Measurements from ENCODE around the gene SESTD1. TPM values are rescaled to one million over a fixed set of nuclear protein-coding genes. Genes with fewer than 3 reads are reported as not detected.

SESTD1 gene
- polyA plus RNA-seq, 1 donor: 95.7 TPM

GRCh38 chr2:179193759-179194394 is 70.8 kb downstream of the SESTD1 start:
- no peak for DNase-seq

DNA sequence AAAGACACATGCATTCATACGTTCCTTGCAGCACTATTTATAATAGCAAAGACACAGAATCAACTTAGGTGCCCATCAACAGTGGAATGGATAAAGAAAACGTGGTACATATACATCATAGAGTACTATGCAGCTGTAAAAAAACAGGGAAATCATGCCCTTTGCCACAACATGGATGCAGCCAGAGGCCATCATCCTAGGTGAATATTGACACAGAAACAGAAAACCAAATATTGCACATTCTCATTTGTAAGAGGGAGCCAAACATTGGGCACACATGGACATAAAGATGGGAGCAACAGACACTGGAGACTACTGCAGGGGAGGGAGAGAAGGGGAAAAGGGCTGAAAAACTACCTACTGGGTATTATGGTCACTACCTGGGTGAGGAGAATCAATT is 73.5 kb downstream of the SESTD1 start:
- no peak for DNase-seq

GRCh38 chr2:179186126-179186525 is 78.5 kb downstream of the SESTD1 start:
- no peak for DNase-seq

DNA sequence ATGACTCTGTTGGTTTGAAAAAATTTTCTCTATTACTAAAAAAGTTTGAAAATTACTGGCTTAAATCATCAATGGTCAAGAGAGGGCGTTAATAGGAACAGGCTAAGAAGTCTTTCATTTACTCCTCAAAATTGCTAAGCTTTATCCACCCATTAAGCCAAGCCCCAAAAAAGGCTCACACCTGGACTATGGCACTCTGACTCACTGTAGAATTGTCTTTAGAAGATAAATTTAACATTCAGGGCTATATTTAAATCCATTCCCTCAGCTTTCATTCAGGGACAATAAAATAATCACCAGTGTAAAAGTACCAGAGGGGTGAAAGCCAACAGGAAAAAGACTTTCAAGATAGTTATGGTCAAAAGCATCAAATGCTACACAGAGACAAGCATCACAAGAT is 80.0 kb downstream of the SESTD1 start:
- no peak for DNase-seq

DNA sequence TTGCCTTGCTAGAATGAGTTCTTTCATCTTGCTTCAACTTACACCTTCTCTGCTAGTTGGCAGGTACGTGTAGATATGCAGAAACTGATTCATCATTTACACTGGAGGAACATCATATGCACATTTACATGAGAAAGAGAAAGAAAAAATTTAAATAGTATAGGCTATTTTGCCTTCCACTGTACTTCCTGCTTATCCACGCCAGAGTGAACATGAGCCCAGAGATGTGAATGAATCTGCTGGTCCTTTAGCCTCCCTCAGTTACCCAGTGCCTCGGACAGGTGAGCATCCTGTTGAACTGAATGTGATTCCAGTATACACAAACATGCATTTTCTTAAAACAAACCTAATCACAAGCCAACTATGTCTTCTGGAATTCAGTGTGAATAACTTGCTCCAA is 83.6 kb downstream of the SESTD1 start:
- no peak for DNase-seq

DNA sequence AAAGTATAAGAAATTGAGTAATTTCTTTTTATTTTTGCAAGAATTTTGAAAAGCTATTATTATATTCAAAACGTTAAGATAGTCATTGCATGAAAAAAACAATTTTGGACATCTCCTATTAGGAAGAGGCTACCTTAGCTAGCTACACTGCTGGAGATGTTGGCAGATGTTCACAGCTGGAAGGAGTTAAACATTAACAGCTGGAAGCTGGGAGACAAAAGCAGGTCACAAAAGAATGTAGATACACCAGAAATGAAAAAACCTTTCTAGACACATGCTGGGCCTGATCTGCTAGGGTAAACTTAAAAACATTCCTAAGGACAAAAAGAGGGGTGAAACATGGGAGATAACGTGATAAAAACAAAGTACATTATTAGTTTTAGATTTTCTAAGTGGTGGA is 84.4 kb downstream of the SESTD1 start:
- no peak for DNase-seq

DNA sequence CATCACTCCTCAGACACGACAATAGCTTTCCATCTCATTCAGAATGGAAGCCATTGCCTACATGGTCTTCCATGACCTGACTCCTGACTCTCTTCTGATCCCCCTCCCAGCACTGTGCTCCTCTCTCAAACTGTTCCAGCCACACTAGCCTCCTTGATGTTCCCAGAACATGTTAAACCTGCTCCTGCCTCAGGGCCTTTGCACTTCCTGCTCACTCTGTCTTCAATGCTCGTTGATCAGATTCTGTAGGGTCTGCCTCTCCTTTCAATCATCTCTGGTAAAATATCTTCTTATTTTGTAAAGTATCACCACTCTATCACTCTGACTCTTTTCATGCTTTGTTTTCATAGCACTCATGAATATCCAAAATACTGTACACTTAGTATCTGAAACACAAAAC is 84.9 kb downstream of the SESTD1 start:
- DNase-seq: no peak

- DNase-seq: no peak
These were observed 86.9 kb downstream of the SESTD1 start for GRCh38 chr2:179177694-179178093.

GRCh38 chr2:179174240-179174639 is 90.4 kb downstream of the SESTD1 start:
- DNase-seq: no peak

DNA sequence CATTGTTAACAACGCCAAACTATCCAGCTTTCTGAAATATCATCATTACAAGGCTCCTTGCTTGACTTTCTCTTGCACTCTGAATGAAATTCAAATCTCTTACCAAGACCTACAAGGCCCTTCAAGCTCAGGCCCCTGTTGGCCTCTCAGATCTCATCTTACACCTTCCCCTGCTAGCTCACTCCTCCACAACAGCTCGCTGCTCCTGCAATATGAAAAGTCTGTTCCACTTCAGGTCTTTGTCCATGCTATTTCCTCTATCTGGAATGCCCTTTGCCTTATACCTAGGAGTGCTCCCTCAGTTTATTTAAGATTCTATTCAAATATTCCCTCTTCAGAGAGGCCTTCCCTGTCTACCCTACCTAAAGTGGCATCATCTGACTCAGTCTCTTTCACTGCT is 91.7 kb downstream of the SESTD1 start:
- DNase-seq: no peak

DNA sequence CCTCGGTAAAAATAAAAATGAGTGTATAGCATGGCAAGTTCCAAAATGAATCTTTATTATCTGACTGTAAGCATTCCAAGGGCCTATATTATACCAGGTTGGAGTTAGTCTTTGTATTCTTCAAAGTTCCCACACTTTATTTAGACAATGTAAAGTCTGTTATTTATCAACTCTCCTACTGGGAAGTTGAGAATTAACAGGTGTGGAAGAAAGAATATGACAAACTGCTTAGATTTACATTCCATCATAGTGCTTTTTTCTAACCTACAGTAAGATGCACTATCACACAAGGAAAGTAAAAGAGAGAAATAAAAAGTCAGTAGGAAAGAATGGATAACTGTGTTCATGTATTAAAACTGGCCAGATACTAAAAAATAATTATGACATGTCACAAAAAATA is 93.3 kb downstream of the SESTD1 start:
- no peak for DNase-seq

GRCh38 chr2:179170901-179171300 is 93.7 kb downstream of the SESTD1 start:
- no peak for DNase-seq

DNA sequence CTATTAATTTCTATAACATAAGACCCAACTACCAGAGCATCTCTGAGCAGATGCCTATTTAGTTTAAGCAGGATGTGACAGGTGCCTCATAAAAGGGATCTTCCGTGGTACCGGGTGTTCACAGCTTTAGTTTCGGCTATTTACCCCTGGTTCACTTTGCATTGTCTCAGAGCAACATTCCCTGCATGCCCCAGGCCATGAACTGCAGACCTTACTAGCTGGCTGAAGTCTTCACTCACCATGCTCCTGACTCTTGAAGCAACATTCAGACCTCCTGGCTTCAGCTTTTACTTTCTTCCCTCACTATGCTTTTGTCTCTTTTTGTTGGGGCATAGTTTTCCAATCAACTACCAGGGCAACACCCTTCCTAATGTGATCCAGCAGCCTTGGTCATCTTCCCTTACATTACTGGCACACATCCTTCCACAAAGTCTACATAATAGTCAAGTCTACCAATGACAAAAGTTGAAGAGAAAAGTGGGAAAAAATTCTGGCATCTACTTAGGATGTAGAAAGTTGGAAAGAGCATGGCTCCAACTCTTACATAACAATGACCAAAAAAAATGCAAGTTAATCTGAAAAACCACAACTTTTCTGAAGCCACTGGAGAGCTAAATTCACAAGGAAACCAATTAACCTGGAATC is 99.2 kb downstream of the SESTD1 start:
- no peak for DNase-seq

DNA sequence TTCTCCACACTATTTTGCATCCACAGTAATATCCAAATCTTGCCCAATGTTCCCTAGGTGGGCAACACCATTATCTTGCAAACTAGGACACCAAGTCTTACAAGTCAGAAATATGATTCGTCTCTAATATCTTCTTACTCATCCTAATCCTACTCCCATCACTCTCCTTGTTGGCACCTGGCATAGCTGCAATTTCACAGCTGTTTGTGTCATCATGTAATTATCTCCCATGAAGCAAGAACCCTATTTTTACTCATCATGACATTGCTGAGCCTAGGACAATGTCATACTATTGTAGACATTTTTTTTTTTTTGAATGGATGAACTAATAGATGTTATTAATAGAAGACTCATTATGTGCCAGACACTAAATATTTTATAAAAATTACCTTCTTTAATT is 123.4 kb downstream of the SESTD1 start:
- DNase-seq: no peak

GRCh38 chr2:179140571-179140970 is 124.1 kb downstream of the SESTD1 start:
- DNase-seq: no peak

GRCh38 chr2:179139506-179139905 is 125.1 kb downstream of the SESTD1 start:
- DNase-seq: no peak

GRCh38 chr2:179137200-179137759 is 127.4 kb downstream of the SESTD1 start:
- no peak for DNase-seq

DNA sequence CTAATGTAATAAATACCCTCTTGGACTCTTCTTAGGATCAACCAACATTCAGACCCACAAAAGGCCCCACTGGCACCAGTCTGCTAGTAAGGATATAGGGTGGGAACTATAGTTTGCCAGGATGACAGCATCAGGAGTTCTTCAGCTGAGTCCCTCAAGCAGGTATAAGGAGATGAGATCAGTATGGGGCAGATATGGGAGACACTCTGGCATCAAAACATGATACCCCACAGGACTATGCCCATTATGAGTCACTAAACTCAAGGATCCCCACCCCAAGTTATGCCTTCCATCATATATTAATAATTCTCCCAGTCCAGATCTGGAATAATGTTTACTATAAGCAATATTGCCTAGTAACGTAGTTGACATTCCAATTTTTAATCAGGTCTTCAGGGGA is 131.6 kb downstream of the SESTD1 start:
- DNase-seq: no peak

GRCh38 chr2:179132076-179132475 is 132.6 kb downstream of the SESTD1 start:
- DNase-seq: no peak

DNA sequence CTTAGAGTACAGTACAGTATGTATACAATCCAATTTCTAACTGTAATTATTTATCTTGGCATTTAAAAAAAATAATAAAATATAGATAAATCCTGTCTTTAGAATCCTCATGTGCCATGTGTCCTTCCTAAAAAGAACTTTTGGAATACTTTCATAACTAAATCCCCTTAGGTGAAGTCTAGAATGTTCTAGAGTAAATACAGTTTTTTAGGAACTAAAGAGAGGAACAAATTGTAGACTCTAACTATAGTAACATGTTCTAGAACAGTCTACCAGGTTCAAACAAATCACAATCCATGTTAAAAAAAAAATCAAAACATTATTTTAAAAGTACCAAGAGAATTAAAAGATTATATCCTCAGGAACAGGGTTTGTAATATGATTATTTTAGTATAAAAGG is 134.1 kb downstream of the SESTD1 start:
- no peak for DNase-seq

DNA sequence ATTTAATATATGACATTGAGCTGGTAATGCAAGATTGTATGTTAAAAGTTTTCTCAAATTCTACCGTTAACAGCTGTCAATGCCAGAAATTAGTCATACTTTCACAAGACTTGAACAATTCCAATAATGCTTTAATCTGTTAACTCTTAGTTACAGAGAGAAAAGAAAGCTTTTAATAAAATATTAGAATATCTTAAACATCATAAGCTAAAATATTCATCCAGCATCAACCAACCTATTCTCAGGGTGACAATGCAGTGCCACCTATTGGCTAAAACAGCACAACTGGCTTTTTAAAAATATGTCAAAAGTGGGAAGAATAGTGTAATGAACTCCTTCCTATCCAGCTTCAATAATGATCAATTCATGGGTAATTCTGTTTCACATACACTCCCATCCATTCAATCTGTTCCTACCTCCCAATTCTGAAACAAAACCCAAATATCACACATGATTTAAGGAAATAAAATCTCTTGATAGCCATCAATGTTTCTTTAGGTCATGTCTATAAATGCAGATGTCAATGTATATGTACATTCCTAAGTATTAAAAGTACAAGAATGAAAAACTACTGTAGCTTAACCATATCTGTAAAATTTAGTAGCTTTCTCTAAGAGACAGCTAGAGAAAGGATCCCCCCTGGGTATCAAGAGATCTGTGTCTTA is 134.9 kb downstream of the SESTD1 start:
- no peak for DNase-seq

DNA sequence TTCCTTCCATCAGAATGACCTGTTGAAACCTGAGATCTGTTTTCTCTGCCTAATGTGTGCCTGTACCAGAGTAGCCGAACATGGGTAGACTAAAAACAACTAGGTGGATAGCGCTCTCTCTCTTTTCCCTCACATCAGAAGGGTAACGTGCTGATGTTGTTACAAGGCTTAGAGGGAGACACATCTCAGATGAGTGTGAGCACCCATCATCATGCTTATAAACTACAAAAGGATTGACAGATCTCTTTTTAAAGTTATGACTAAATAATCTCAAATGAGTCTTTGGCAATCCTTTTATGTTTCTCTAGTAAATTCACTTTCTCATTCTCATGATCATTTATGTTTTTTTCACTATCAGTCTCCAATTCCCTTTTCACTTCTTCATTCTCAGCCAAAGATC is 139.2 kb downstream of the SESTD1 start:
- no peak for DNase-seq

GRCh38 chr2:179124282-179124681 is 140.3 kb downstream of the SESTD1 start:
- no peak for DNase-seq

DNA sequence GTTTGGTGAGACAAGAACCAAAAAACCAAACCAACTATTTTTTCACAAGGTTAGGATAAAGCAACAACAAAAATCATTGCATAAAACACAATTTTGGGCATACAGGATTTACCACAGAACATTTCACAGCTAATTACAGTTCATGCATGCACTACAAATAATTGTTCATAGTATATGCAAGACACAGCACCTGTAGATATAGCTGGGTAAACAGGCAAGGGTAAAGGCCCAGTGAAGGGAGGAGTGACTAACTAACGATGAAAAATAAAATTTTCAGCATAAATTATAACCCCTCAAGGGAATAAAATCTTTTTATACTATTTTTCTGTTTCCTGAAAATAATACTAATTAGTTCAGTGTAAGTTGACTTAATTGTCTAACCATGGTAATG is 141.4 kb downstream of the SESTD1 start:
- DNase-seq: no peak

All from left kidney (tissue), 2 donors.